A673 (cell line): ENCODE data around the gene ABHD16B. TPM values are rescaled to one million over a fixed set of nuclear protein-coding genes. Genes with fewer than 3 reads are reported as not detected.

Source experiments
- BruUV-seq: library from RNA; stranded (reverse); fragments of 400-500 nt; replicated peaks from 2 replicates; lab custom pipeline; 2021; lab: Mats Ljungman, UMichigan
- CTCF ChIA-PET: fragments of 300-600 bp; sonication (Branson Sonifier 250); formaldehyde crosslinking; loops from one replicate; lab custom pipeline; 2022; ENCODE audit warnings: antibody characterized with exemption; lab: Charles Lee
- POLR2A ChIA-PET: fragments of 300-600 bp; sonication (Branson Sonifier 250); formaldehyde crosslinking; loops from one replicate; lab custom pipeline; 2022; ENCODE audit warnings: antibody characterized with exemption; ENCODE audit not compliant: low non-redundant PET; lab: Charles Lee
- DNase-seq: peaks from one replicate; pipeline ENCODE4 v3.0.0-alpha.2; 2015; ENCODE audit warnings: low spot score
- H3K27ac ChIP-seq: fragments of 200-600 bp; sonication (generic); 2 replicates; pipeline ENCODE4 v1.5.1; 2016; ENCODE audit warnings: mixed run types, low read depth, mild to moderate bottlenecking, mixed read lengths, antibody characterized with exemption, low read length; ENCODE audit not compliant: poor library complexity, severe bottlenecking
- H3K27me3 ChIP-seq: fragments of 200-600 bp; sonication (generic); replicated peaks from 2 replicates; pipeline ENCODE4 v1.6.1; 2017; ENCODE audit warnings: mixed run types, low read depth, mild to moderate bottlenecking, mixed read lengths, antibody characterized with exemption, low read length; ENCODE audit not compliant: insufficient read depth, poor library complexity
- H3K36me3 ChIP-seq: fragments of 200-600 bp; sonication (generic); 2 replicates; pipeline ENCODE4 v1.6.1; 2016; ENCODE audit warnings: mixed run types, mild to moderate bottlenecking, mixed read lengths, antibody characterized with exemption, low read length; ENCODE audit not compliant: insufficient read depth, poor library complexity, severe bottlenecking
- H3K4me1 ChIP-seq: fragments of 200-600 bp; sonication (generic); 2 replicates; pipeline ENCODE4 v1.6.1; 2017; ENCODE audit warnings: mixed run types, mild to moderate bottlenecking, mixed read lengths, antibody characterized with exemption, low read length; ENCODE audit not compliant: insufficient read depth, poor library complexity, severe bottlenecking
- H3K4me3 ChIP-seq: fragments of 200-600 bp; sonication (generic); 2 replicates; pipeline ENCODE4 v1.5.1; 2016; ENCODE audit warnings: low read depth, mixed run types, mild to moderate bottlenecking, mixed read lengths, low read length; ENCODE audit not compliant: poor library complexity, severe bottlenecking
- H3K9me3 ChIP-seq: fragments of 200-600 bp; sonication (generic); 2 replicates; pipeline ENCODE4 v1.6.1; 2016; ENCODE audit warnings: mixed run types, low read depth, mild to moderate bottlenecking, mixed read lengths, antibody characterized with exemption, low read length; ENCODE audit not compliant: poor library complexity, severe bottlenecking
- CTCF ChIP-seq: fragments of 300-800, 200-600 bp; sonication (generic); conservative IDR thresholded peaks from 2 replicates; pipeline ENCODE4 v1.5.1; 2017; ENCODE audit warnings: low read depth, mild to moderate bottlenecking, antibody characterized with exemption, low read length, moderate library complexity, mixed read lengths
- EZH2 ChIP-seq: fragments of 200-600 bp; sonication (generic); IDR thresholded peaks from 2 replicates; pipeline ENCODE4 v1.6.1; 2017; ENCODE audit warnings: borderline replicate concordance, low read depth, mild to moderate bottlenecking, mixed read lengths, antibody characterized with exemption, low read length; ENCODE audit not compliant: poor library complexity, severe bottlenecking
- intact Hi-C: fragments of 100-400 bp; cut with micrococcal nuclease; formaldehyde crosslinking; loops from one replicate; pipeline ENCODE4 v1.10.0; 2022; ENCODE audit not compliant: unreplicated experiment
- total RNA-seq: library from RNA; stranded (reverse); gene quantifications from 2 replicates; pipeline ENCODE4 v1.2.3, GENCODE V29; 2021

ABHD16B gene
- total RNA-seq, 1 experiment from 2014 or later: not detected

GRCh38 chr20:63837479-63837878 lies 23.8 kb upstream of the ABHD16B start:
- BruUV-seq: no TSS peak
- H3K27ac ChIP-seq: no peak overlapping the region
- H3K36me3 ChIP-seq: no peaks in the 10 kb centered on the region
- H3K27me3 ChIP-seq: peaks cover under 1% of the 10 kb centered on the region
- no peak overlapping the region for H3K4me3 ChIP-seq
- intact Hi-C loops: no loop called here
- ChIA-PET CTCF (no interaction called here), POLR2A (no interaction called here)
- H3K4me1 ChIP-seq: no peaks in the 10 kb centered on the region
- no peak for DNase-seq
- H3K9me3 ChIP-seq: no peaks in the 10 kb centered on the region
- no peak for TF ChIP-seq CTCF
- no peak for TF ChIP-seq EZH2

GRCh38 chr20:63839620-63840019 lies 21.7 kb upstream of the ABHD16B start:
- TF ChIP-seq CTCF (no peak), EZH2 (no peak)
- Histone ChIP-seq H3K27ac (no peak overlapping the region), H3K4me3 (no peak overlapping the region), H3K4me1 (no peaks in the 10 kb centered on the region), H3K36me3 (no peaks in the 10 kb centered on the region), H3K9me3 (no peaks in the 10 kb centered on the region), H3K27me3 (no peaks in the 10 kb centered on the region)
- POLR2A ChIA-PET: no interaction called here
- intact Hi-C loops: no loop called here
- DNase-seq: no peak
- CTCF ChIA-PET: no interaction called here
- BruUV-seq: no TSS peak

GRCh38 chr20:63840405-63840828 lies 20.9 kb upstream of the ABHD16B start:
- BruUV-seq: no TSS peak
- no peaks in the 10 kb centered on the region for H3K27me3 ChIP-seq
- POLR2A ChIA-PET: no interaction called here
- H3K9me3 ChIP-seq: no peaks in the 10 kb centered on the region
- DNase-seq: no peak
- CTCF ChIA-PET: no interaction called here
- no peaks in the 10 kb centered on the region for H3K36me3 ChIP-seq
- intact Hi-C loops: no loop called here
- no peaks in the 10 kb centered on the region for H3K4me1 ChIP-seq
- no peak overlapping the region for H3K4me3 ChIP-seq
- no peak for TF ChIP-seq EZH2
- no peak for TF ChIP-seq CTCF
- H3K27ac ChIP-seq: no peak overlapping the region
